Erythroblast (primary cell): ENCODE results near the gene SDK2.

Experiments
- GATA1 ChIP-seq: IDR thresholded peaks from 2 replicates; pipeline ENCODE4 v1.6.1; 2011; ENCODE audit warnings: low read depth, mild to moderate bottlenecking, control low read depth, low read length, moderate library complexity
- POLR2A ChIP-seq: IDR thresholded peaks from 2 replicates; pipeline ENCODE4 v1.6.1; 2011; ENCODE audit warnings: mild to moderate bottlenecking, low read length

DNA sequence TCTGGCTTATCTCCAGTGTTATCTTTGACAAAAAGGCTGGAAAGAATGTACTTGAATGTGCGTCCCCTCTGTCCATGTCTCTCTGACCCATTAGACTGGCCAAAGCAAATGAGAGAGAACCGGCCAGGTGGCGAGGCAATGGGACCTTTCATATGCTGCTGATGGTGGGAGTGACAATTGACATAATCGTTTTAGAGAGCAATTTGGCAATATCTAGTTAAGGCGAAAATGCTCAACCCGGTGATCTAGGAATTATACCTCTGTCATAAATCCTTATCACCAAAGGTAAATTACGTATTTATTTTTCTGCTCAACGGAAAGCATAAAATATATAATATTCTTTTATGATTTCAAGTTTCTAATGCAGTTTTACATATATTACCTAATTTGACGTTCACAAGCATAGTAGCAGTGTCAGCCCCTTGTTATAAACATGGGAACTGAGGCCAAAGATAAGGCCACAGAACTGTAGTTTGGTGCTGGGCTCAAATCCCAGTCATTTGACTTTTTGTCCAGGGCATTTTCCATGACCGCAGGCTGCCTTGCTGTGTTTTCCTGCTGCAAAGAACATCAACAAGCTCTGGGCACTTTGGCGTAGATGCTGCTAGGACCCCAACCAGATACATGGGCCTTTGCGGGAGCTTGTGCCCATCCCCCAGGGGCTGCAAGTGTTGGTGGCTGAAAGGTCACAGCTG, 14.7 kb upstream of the SDK2 start:
- TF ChIP-seq POLR2A (no peak), GATA1 (no peak)
